22Rv1 (cell line): ENCODE data around the gene SV2C.
"Not testable (repeated sequence)": the region's sequence is repeated elsewhere in the genome, so short reads cannot be mapped to it uniquely, and the experiment has no call there.

Experiments
- ZFX ChIP-seq: fragments of 450-650 bp; IDR thresholded peaks from 2 replicates; pipeline ENCODE4 v1.6.1; 2017; ENCODE audit warnings: antibody characterized with exemption, borderline replicate concordance
- TF ChIP-seq, protein P1 (sequence below): fragments of 450-650 bp; IDR thresholded peaks from 2 replicates; pipeline ENCODE4 v1.5.1; 2017; ENCODE audit warnings: mild to moderate bottlenecking

DNA sequence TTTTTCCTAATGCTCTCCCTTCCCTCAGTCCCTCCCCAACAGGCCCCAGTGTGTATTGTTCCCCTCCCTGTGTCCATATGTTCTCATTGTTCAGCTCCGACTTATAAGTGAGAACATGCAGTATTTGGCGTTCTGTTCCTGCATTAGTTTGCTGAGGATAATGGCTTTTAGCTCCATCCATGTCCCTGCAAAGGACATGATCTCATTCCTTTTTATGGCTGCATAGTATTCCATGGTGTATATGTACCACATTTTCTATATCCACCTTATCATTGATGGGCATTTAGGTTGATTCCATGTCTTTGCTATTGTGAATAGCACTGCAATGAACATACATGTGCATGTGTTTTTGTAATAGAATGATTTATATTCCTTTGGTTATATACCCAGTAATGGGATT lies 6.0 kb downstream of the SV2C start:
- TF ChIP-seq, protein P1, sequence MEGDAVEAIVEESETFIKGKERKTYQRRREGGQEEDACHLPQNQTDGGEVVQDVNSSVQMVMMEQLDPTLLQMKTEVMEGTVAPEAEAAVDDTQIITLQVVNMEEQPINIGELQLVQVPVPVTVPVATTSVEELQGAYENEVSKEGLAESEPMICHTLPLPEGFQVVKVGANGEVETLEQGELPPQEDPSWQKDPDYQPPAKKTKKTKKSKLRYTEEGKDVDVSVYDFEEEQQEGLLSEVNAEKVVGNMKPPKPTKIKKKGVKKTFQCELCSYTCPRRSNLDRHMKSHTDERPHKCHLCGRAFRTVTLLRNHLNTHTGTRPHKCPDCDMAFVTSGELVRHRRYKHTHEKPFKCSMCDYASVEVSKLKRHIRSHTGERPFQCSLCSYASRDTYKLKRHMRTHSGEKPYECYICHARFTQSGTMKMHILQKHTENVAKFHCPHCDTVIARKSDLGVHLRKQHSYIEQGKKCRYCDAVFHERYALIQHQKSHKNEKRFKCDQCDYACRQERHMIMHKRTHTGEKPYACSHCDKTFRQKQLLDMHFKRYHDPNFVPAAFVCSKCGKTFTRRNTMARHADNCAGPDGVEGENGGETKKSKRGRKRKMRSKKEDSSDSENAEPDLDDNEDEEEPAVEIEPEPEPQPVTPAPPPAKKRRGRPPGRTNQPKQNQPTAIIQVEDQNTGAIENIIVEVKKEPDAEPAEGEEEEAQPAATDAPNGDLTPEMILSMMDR, result not testable (repeated sequence)
- TF ChIP-seq ZFX, result not testable (repeated sequence)
